ENCODE results near the gene FBN2.

- TF ChIP-seq CTCF (conservative IDR thresholded peaks at IDR 0.05) = peak; percentile 67
- TF ChIP-seq EZH2 (IDR thresholded peaks at IDR 0.05; ENCODE audit: low read depth) = no peak
Observed at GRCh38 chr5:128498844-128499455, 39.1 kb downstream of the FBN2 start.
